Hepatocyte (in vitro differentiated cells): ENCODE measurements around the gene ADAMTS3.

Experiments used
- CTCF ChIP-seq: fragments of 200-600 bp; sonication (generic); IDR thresholded peaks from 2 replicates; pipeline ENCODE4 v1.5.1; 2016; ENCODE audit warnings: antibody characterized with exemption, mild to moderate bottlenecking; ENCODE audit not compliant: poor library complexity
- EZH2 ChIP-seq: fragments of 200-600 bp; sonication (generic); IDR thresholded peaks from 2 replicates; pipeline ENCODE4 v1.6.1; 2016; ENCODE audit warnings: antibody characterized with exemption, mild to moderate bottlenecking, borderline replicate concordance
- EZH2phosphoT487 ChIP-seq: fragments of 200-600 bp; sonication (generic); IDR thresholded peaks from one replicate; pipeline ENCODE4 v1.6.1; 2018; ENCODE audit warnings: antibody characterized with exemption, mild to moderate bottlenecking, low read depth, moderate library complexity; ENCODE audit not compliant: unreplicated experiment, severe bottlenecking

DNA sequence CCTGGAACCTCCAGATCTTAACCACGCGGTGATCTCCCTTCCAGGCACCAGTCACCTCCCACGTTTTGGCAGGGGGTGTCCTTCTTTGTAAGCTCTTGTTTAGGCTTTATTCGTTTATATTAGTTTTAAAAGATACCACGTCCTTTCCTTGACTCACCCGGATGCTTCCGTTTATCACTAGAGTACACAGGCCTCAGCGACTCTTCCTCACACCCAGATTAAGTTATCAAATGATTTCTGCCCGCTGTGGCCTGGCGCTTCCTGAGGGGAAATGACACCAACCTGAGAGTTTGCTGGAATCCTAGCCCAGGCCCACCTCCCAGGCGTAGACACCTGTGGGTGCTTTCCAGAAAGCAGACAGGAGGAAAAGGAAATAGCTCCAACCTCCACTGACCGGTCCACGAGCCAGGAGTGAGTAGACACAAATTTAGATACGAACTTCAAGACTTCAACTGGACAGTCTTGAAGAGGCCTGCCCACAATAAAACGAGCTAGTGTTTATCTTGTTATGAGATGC is 756 bp upstream of the ADAMTS3 start:
- TF ChIP-seq CTCF (no peak), EZH2phosphoT487 (no peak), EZH2 (no peak)
